Lower lobe of right lung (tissue), 2 donors: ENCODE data around the gene AFM. TPM values are rescaled to one million over a fixed set of nuclear protein-coding genes. Genes with fewer than 3 reads are reported as not detected.
A peak's percentile ranks its signal among the peaks of the same experiment; 100 is the strongest.

ENCODE experiments used
- ATAC-seq, 2 donors: fragments of 200-7000 bp; cut with Tn5 transposase; one replicate each; pipeline ENCODE4 v1.9.1; 2020 to 2022; ENCODE audit warnings: mild to moderate bottlenecking in 2 of 2, moderate library complexity in 2 of 2
- DNase-seq: peaks from one replicate; pipeline ENCODE4 v3.0.0-alpha.2; 2020
- H3K27ac ChIP-seq: fragments of 200-600 bp; one replicate; pipeline ENCODE4 v1.8.0; 2022
- H3K27me3 ChIP-seq: fragments of 200-600 bp; one replicate; pipeline ENCODE4 v1.8.0; 2022; ENCODE audit warnings: low read depth
- H3K36me3 ChIP-seq: fragments of 200-600 bp; one replicate; pipeline ENCODE4 v1.8.0; 2022; ENCODE audit warnings: mild to moderate bottlenecking
- H3K4me1 ChIP-seq: fragments of 200-600 bp; one replicate; pipeline ENCODE4 v1.8.0; 2022
- H3K4me3 ChIP-seq: fragments of 200-600 bp; one replicate; pipeline ENCODE4 v1.8.0; 2022; ENCODE audit warnings: mild to moderate bottlenecking
- H3K9me3 ChIP-seq: fragments of 200-600 bp; one replicate; pipeline ENCODE4 v1.8.0; 2022
- CTCF ChIP-seq: fragments of 200-600 bp; IDR thresholded peaks from one replicate; pipeline ENCODE4 v1.8.0; 2022; ENCODE audit warnings: antibody characterized with exemption, mild to moderate bottlenecking
- intact Hi-C: fragments of 100-400 bp; cut with DNase I; formaldehyde crosslinking; loops from one replicate; pipeline ENCODE4 v1.11.0; 2022
- total RNA-seq: library from RNA; stranded (reverse); fragmentation: NEBNext Ultra II Directional; extraction: Animal tissue kit (Norgen Biotek cat#: 25700); gene quantifications from one replicate; pipeline ENCODE4 v1.2.1, GENCODE V29; 2021
- donor health status: DM: no; HTN: yes; CAD: no; lungs with severe emphysema.

The AFM gene
- total RNA-seq, 1 donor from 2014 or later, result not detected

DNA sequence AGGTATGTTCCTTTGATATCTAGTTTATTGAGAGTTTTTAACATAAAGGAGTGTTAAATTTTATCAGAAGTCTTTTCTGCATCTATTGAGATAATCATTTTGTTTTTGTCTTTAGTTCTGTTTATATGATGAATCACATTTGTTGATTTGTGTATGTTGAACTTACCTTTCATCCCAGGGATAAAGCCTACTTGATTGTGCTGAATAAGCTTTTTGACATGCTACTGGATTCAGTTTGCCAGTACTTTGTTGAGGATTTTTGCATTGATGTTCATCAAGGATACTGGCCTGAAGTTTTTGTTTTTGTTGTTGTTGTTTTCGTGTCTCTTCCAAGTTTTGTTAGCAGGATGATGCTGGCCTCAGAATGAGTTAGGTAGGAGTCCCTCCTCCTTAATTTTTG is 10.8 kb upstream of the AFM start:
- no peak for DNase-seq
- no peak overlapping the region for H3K27ac ChIP-seq
- no peak for TF ChIP-seq CTCF
- no peak for ATAC-seq
- no peaks in the 10 kb centered on the region for H3K27me3 ChIP-seq
- intact Hi-C loops, result no loop called here
- H3K4me1 ChIP-seq, result no peaks in the 10 kb centered on the region
- no peaks in the 10 kb centered on the region for H3K9me3 ChIP-seq
- H3K4me3 ChIP-seq, result no peak overlapping the region
- no peaks in the 10 kb centered on the region for H3K36me3 ChIP-seq

- ATAC-seq, result peak in 1 of 2 donors; percentile 45
- intact Hi-C loops, result no loop called here
- no peaks in the 10 kb centered on the region for H3K27me3 ChIP-seq
- DNase-seq, result no peak
- H3K4me1 ChIP-seq, result no peaks in the 10 kb centered on the region
- H3K36me3 ChIP-seq, result no peaks in the 10 kb centered on the region
- no peak for TF ChIP-seq CTCF
- H3K27ac ChIP-seq, result no peak overlapping the region
- no peaks in the 10 kb centered on the region for H3K9me3 ChIP-seq
- no peak overlapping the region for H3K4me3 ChIP-seq
Observed at GRCh38 chr4:73477176-73477575, 4.4 kb upstream of the AFM start.

DNA sequence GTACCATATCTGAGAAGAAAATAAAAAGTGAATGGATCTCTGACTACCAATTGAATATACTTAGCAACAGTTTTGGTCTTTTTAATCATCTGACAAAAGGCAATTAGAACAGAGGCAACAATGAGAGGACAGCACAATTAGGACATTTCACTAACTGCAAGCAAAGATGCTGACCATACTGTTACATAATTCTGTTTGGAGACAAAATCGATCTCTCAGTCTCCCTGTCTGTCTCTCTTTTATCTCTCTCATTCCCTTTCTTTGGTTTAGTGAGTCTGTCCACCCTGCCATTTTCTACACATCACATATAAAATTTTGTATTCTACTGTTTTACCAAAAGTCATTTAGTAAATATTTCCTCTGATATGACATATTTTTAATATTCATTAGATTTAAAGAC is 2.2 kb upstream of the AFM start:
- TF ChIP-seq CTCF, result no peak
- DNase-seq (no peak), ATAC-seq (no peak)
- Histone ChIP-seq H3K36me3 (no peaks in the 10 kb centered on the region), H3K4me1 (no peaks in the 10 kb centered on the region), H3K27me3 (no peaks in the 10 kb centered on the region), H3K27ac (no peak overlapping the region), H3K4me3 (no peak overlapping the region), H3K9me3 (no peaks in the 10 kb centered on the region)
- intact Hi-C loops, result no loop called here

GRCh38 chr4:73485085-73485484 is 3.5 kb downstream of the AFM start:
- no peaks in the 10 kb centered on the region for H3K27me3 ChIP-seq
- no peaks in the 10 kb centered on the region for H3K36me3 ChIP-seq
- H3K4me1 ChIP-seq, result no peaks in the 10 kb centered on the region
- no peak for ATAC-seq
- intact Hi-C loops, result no loop called here
- H3K9me3 ChIP-seq, result no peaks in the 10 kb centered on the region
- DNase-seq, result no peak
- TF ChIP-seq CTCF, result no peak
- no peak overlapping the region for H3K27ac ChIP-seq
- H3K4me3 ChIP-seq, result no peak overlapping the region

DNA sequence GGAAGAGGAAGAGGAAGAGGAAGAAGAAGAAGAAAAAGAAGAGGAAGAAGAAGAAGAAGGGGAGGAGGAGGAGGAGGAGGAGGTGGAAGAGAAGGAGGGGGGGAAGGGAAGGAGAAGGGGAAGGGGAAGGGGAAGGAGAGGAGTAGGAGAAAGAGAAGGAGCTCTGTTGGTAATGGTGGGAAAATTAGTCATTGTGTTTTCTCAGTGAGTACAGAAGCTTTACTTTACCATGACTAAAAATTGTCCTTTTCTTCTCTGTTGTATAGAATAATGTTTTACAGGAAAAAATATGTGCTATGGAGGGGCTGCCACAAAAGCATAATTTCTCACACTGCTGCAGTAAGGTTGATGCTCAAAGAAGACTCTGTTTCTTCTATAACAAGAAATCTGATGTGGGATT is 4.1 kb downstream of the AFM start:
- no peak for DNase-seq
- TF ChIP-seq CTCF, result no peak
- no peak for ATAC-seq
- Histone ChIP-seq H3K4me3 (no peak overlapping the region), H3K27me3 (no peaks in the 10 kb centered on the region), H3K4me1 (no peaks in the 10 kb centered on the region), H3K9me3 (no peaks in the 10 kb centered on the region), H3K36me3 (no peaks in the 10 kb centered on the region), H3K27ac (no peak overlapping the region)
- intact Hi-C loops, result no loop called here

DNA sequence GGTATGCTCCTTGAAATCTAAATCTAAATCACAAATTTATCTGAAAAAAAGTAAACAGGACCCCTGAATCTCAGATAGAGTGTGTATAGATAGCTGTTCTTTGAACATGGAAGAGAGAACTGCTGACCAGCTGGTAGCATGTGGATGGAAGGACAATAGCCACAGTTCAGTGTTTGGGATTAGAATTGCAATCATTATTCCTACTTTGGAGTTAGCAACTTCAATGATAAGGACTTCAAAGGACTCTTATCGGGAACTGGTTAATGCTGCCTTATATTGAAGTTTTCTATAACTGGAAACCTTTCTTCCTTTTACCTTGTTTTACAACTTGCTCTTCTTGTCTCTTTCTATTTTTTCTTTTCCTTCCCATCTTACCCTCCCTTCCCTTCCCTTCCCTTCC is 5.0 kb downstream of the AFM start:
- ATAC-seq (no peak), DNase-seq (no peak)
- Histone ChIP-seq H3K27ac (no peak overlapping the region), H3K4me1 (no peaks in the 10 kb centered on the region), H3K36me3 (no peaks in the 10 kb centered on the region), H3K4me3 (no peak overlapping the region), H3K9me3 (no peaks in the 10 kb centered on the region), H3K27me3 (no peaks in the 10 kb centered on the region)
- intact Hi-C loops, result no loop called here
- no peak for TF ChIP-seq CTCF
